WTC11 (cell line): ENCODE measurements around the gene TUBGCP2. TPM values are rescaled to one million over a fixed set of nuclear protein-coding genes. Genes with fewer than 3 reads are reported as not detected.

Experiments used
- ATAC-seq: fragments of 200-7000 bp; cut with Tn5 transposase; 2 replicates; pipeline ENCODE4 v1.10.0; 2021; ENCODE audit warnings: mild to moderate bottlenecking, moderate library complexity
- CTCF ChIA-PET: fragments of 300-600 bp; sonication (Branson Sonifier 250); formaldehyde crosslinking; loops from one replicate; lab custom pipeline; 2021; ENCODE audit warnings: antibody characterized with exemption; lab: Charles Lee
- POLR2A ChIA-PET: fragments of 350-600 bp; sonication (Branson Sonifier 250); formaldehyde crosslinking; loops from one replicate; lab custom pipeline; 2021; ENCODE audit warnings: antibody characterized with exemption; lab: Charles Lee
- DNase-seq: peaks from one replicate; pipeline ENCODE4 v3.0.0; 2021; ENCODE audit warnings: low spot score
- H3K27ac Mint-ChIP-seq: 2 replicates; pipeline ENCODE4 v1.8.0; 2021; ENCODE audit warnings: mixed read lengths
- H3K27me3 Mint-ChIP-seq: 2 replicates; pipeline ENCODE4 v1.8.0; 2021; ENCODE audit warnings: low read depth, mild to moderate bottlenecking, moderate library complexity, mixed read lengths
- H3K36me3 Mint-ChIP-seq: 2 replicates; pipeline ENCODE4 v1.8.0; 2021; ENCODE audit warnings: mixed read lengths
- H3K4me1 Mint-ChIP-seq: 2 replicates; pipeline ENCODE4 v1.8.0; 2022; ENCODE audit warnings: mixed read lengths
- H3K4me3 Mint-ChIP-seq: 2 replicates; pipeline ENCODE4 v1.8.0; 2021; ENCODE audit warnings: mild to moderate bottlenecking, moderate library complexity, mixed read lengths
- H3K9me3 Mint-ChIP-seq: 2 replicates; pipeline ENCODE4 v1.8.0; 2021; ENCODE audit warnings: mixed read lengths
- ATF2 ChIP-seq: sonication (generic); formaldehyde crosslinking; IDR thresholded peaks from 2 replicates; pipeline ENCODE4 v1.8.1; 2022; ENCODE audit warnings: low read depth, missing genetic modification reagents, borderline replicate concordance
- ATF6 ChIP-seq: sonication (generic); formaldehyde crosslinking; IDR thresholded peaks from 2 replicates; pipeline ENCODE4 v1.8.1; 2023; ENCODE audit warnings: mild to moderate bottlenecking, missing genetic modification reagents
- CBFB ChIP-seq: sonication (generic); formaldehyde crosslinking; IDR thresholded peaks from 2 replicates; pipeline ENCODE4 v1.8.1; 2022; ENCODE audit warnings: mild to moderate bottlenecking, low read depth, missing genetic modification reagents
- E2F4 ChIP-seq: sonication (generic); formaldehyde crosslinking; IDR thresholded peaks from 2 replicates; pipeline ENCODE4 v1.8.1; 2022; ENCODE audit warnings: low read depth, mild to moderate bottlenecking, moderate library complexity, missing genetic modification reagents, borderline replicate concordance
- EMX1 ChIP-seq: fragments of 250-450 bp; sonication (Bioruptor Pico); IDR thresholded peaks from 2 replicates; pipeline ENCODE4 v1.8.0; 2021; ENCODE audit warnings: mild to moderate bottlenecking
- ERG ChIP-seq: fragments of 250-450 bp; sonication (Bioruptor Pico); IDR thresholded peaks from 2 replicates; pipeline ENCODE4 v1.8.0; 2021; ENCODE audit warnings: mild to moderate bottlenecking
- ETV6 ChIP-seq: sonication (generic); formaldehyde crosslinking; IDR thresholded peaks from 2 replicates; pipeline ENCODE4 v1.8.1; 2022; ENCODE audit warnings: mild to moderate bottlenecking, missing genetic modification reagents
- FOXJ3 ChIP-seq: sonication (generic); formaldehyde crosslinking; IDR thresholded peaks from 2 replicates; pipeline ENCODE4 v1.9.0; 2021; ENCODE audit warnings: missing genetic modification reagents, mild to moderate bottlenecking, borderline replicate concordance
- IRF1 ChIP-seq: sonication (generic); formaldehyde crosslinking; IDR thresholded peaks from 2 replicates; pipeline ENCODE4 v1.8.0; 2023; ENCODE audit warnings: missing genetic modification reagents
- JAZF1 ChIP-seq: fragments of 250-450 bp; sonication (Bioruptor Pico); IDR thresholded peaks from 2 replicates; pipeline ENCODE4 v1.9.0; 2021; ENCODE audit warnings: moderate library complexity, mild to moderate bottlenecking, inconsistent platforms
- JUN ChIP-seq: sonication (generic); formaldehyde crosslinking; IDR thresholded peaks from 2 replicates; pipeline ENCODE4 v1.8.0; 2023; ENCODE audit warnings: mild to moderate bottlenecking, missing genetic modification reagents
- MLX ChIP-seq: sonication (generic); formaldehyde crosslinking; IDR thresholded peaks from 2 replicates; pipeline ENCODE4 v1.8.1; 2023; ENCODE audit warnings: mild to moderate bottlenecking, missing genetic modification reagents, moderate library complexity
- MXD4 ChIP-seq: fragments of 250-450 bp; sonication (Bioruptor Pico); IDR thresholded peaks from 2 replicates; pipeline ENCODE4 v1.8.0; 2021; ENCODE audit warnings: mild to moderate bottlenecking, moderate library complexity, borderline replicate concordance
- NFE2L1 ChIP-seq: sonication (generic); formaldehyde crosslinking; IDR thresholded peaks from 2 replicates; pipeline ENCODE4 v1.8.1; 2023; ENCODE audit warnings: missing genetic modification reagents
- NR1H2 ChIP-seq: sonication (generic); formaldehyde crosslinking; IDR thresholded peaks from 2 replicates; pipeline ENCODE4 v1.9.0; 2021; ENCODE audit warnings: mild to moderate bottlenecking, moderate library complexity, missing genetic modification reagents
- SMAD4 ChIP-seq: sonication (generic); formaldehyde crosslinking; IDR thresholded peaks from 2 replicates; pipeline ENCODE4 v1.8.0; 2022; ENCODE audit warnings: mild to moderate bottlenecking, missing genetic modification reagents
- SP1 ChIP-seq: sonication (generic); formaldehyde crosslinking; conservative IDR thresholded peaks from 2 replicates; pipeline ENCODE4 v1.8.1; 2022; ENCODE audit warnings: missing genetic modification reagents
- STAT6 ChIP-seq: sonication (generic); formaldehyde crosslinking; conservative IDR thresholded peaks from 2 replicates; pipeline ENCODE4 v1.8.1; 2023; ENCODE audit warnings: mild to moderate bottlenecking, low read depth, missing genetic modification reagents, moderate library complexity
- USF1 ChIP-seq: sonication (generic); formaldehyde crosslinking; IDR thresholded peaks from 2 replicates; pipeline ENCODE4 v1.8.0; 2022; ENCODE audit warnings: mild to moderate bottlenecking, missing genetic modification reagents
- ZSCAN18 ChIP-seq: fragments of 250-450 bp; sonication (Bioruptor Pico); IDR thresholded peaks from 2 replicates; pipeline ENCODE4 v2.1.2; 2022; ENCODE audit warnings: mild to moderate bottlenecking, moderate library complexity
- total RNA-seq: library from RNA; stranded (reverse); gene quantifications from 3 replicates; pipeline ENCODE4 v1.2.3, GENCODE V29; 2021

Gene TUBGCP2
- total RNA-seq, 1 experiment from 2014 or later, result 62.5 TPM

- ChIA-PET POLR2A (interaction anchor here (0.8 kb wide), 1 partner anchor 19 kb away, joined by 3 read pairs; no protein-coding TSS in a partner anchor), CTCF (interaction anchor here (0.7 to 1.8 kb wide), 5 partner anchors 25 to 87 kb away, joined by 3 to 14 read pairs (median 3); no protein-coding TSS in a partner anchor)
- DNase-seq, result no peak
- H3K4me1 Mint-ChIP-seq, result no peaks in the 10 kb centered on the region
- no peak for TF ChIP-seq JUN (CRISPR knock-in tag)
- no peak for TF ChIP-seq ATF2
- TF ChIP-seq NFE2L1 (CRISPR knock-in tag), result no peak
- TF ChIP-seq IRF1 (CRISPR knock-in tag), result no peak
- no peak overlapping the region for H3K4me3 Mint-ChIP-seq
- 0 out of 2 replicates have a peak overlapping the region, but pooled peaks have one; percentile 57 for H3K27ac Mint-ChIP-seq
- H3K27me3 Mint-ChIP-seq, result peaks cover 2% of the 10 kb centered on the region; the same call in 1 of the 2 replicates
- ATAC-seq, result no peak
- H3K9me3 Mint-ChIP-seq, result no peaks in the 10 kb centered on the region
- no peaks in the 10 kb centered on the region for H3K36me3 Mint-ChIP-seq
Observed at GRCh38 chr10:133353988-133354605, 45.4 kb upstream of the TUBGCP2 start.

GRCh38 chr10:133353202-133353959 lies 44.7 kb upstream of the TUBGCP2 start:
- H3K4me3 Mint-ChIP-seq, result no peak overlapping the region
- no peaks in the 10 kb centered on the region for H3K36me3 Mint-ChIP-seq
- no peaks in the 10 kb centered on the region for H3K4me1 Mint-ChIP-seq
- POLR2A ChIA-PET, result interaction anchor here (0.8 kb wide), 1 partner anchor 20 kb away, joined by 3 read pairs; no protein-coding TSS in a partner anchor
- H3K27ac Mint-ChIP-seq, result no peak overlapping the region
- no peaks in the 10 kb centered on the region for H3K9me3 Mint-ChIP-seq
- CTCF ChIA-PET, result interaction anchor here (0.7 to 1.8 kb wide), 5 partner anchors 24 to 86 kb away, joined by 3 to 14 read pairs (median 3); no protein-coding TSS in a partner anchor
- DNase-seq (no peak), ATAC-seq (no peak)
- H3K27me3 Mint-ChIP-seq, result peaks cover 2% of the 10 kb centered on the region; the same call in 1 of the 2 replicates
- TF ChIP-seq CBFB (CRISPR knock-in tag) (no peak), ATF6 (CRISPR knock-in tag) (no peak), USF1 (CRISPR knock-in tag) (no peak), STAT6 (no peak), ETV6 (CRISPR knock-in tag) (no peak), JAZF1 (no peak), NFE2L1 (CRISPR knock-in tag) (no peak), FOXJ3 (no peak), EMX1 (CRISPR knock-in tag) (no peak), E2F4 (no peak), SP1 (CRISPR knock-in tag) (no peak), ERG (CRISPR knock-in tag) (no peak), NR1H2 (CRISPR knock-in tag) (no peak), ZSCAN18 (CRISPR knock-in tag) (no peak), SMAD4 (no peak), MXD4 (CRISPR knock-in tag) (no peak), MLX (no peak)
